ENCODE results near the gene TNNT2.

The TNNT2 gene

GRCh38 chr1:201377611-201378092, at the start of gene TNNT2:
Gene TNNT2, minus strand, starts transcription at chr1:201377680. Its CDS starts 4,426 bp downstream, at chr1:201373254.
- no peak for DNase-seq

DNA sequence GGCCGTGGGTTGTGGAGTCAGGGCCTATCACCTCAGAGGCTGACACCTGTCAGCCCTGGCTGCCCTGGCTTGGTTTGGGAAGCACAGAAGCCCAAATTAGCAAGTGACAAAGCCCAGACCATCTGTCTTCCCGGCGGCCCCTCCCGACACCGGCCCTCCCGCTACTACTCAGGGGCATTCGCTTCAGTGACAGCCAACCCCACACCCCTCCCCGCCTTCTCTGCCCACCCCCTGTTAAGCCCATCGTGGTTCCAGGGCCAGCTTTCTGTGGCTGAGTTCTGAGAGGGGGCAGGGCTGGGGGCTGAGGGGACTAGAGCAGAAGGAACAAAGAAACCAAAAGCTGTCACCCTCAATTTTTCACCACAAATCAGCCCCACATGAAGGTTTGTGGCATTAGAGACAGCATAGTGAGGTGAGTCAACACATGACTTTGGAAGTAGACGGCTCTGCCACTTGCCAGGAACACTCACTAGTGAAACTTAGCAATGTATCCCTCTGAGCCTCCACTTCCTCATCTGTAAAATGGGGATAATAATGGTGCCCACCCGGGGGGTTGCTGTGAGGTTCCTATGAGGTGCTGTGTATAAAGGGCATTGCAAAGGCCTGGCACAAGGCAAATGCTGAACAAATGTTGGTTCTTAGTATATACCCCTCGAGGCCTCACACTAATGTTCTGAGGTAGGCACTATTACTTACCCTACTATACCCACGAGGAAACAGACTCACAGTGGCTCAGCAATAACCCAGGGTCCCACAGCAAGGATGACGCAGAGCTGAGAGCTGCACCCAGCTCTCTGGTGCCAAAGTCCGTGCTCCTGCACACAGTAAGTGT, 49.2 kb upstream of the TNNT2 start:
- no peak for DNase-seq

DNA sequence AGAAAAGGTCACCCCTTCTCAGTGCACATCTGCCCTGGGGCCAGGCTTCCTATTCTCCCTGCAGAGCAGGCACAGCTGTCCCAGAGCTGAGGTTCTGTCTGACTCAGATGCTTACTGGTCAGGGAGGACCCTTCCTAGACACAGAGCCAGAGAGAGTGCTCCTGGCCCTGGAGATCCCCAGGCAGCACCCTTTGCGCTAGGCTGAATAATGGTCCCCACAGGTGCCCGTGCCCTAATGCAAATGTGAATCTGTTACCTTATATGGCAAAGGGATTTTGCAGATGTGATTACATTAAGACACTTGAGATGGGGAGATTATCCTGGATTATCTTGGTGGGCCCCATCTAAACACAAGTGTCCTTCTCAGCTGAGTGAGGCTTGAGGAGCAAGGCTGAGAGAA, 46.7 kb upstream of the TNNT2 start:
- DNase-seq, result no peak

GRCh38 chr1:201423655-201424054, 46.2 kb upstream of the TNNT2 start:
- DNase-seq, result no peak

- DNase-seq, result no peak
Observed at GRCh38 chr1:201422436-201423030, 45.1 kb upstream of the TNNT2 start.

DNA sequence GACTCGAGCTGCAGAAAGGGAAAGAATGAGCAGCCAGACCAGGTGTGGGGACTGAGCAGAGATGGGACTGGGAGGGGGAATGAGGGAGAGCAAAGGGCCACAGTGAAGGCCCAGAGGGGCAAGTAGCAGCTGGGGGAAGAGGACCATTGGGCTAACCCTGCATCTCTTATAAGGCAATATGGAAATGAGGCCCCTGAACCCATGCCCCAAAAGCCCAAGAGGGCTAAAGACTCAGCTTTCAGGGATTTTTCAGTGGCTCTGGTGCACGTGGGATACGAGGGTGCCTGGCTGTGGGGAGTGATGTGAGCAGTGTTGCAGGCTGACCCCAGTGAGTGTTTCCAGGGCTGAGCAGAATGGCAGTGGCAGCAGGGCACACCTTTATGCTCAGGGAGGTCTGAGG, 44.5 kb upstream of the TNNT2 start:
- DNase-seq, result no peak

GRCh38 chr1:201421041-201421440, 43.6 kb upstream of the TNNT2 start:
- DNase-seq, result no peak

DNA sequence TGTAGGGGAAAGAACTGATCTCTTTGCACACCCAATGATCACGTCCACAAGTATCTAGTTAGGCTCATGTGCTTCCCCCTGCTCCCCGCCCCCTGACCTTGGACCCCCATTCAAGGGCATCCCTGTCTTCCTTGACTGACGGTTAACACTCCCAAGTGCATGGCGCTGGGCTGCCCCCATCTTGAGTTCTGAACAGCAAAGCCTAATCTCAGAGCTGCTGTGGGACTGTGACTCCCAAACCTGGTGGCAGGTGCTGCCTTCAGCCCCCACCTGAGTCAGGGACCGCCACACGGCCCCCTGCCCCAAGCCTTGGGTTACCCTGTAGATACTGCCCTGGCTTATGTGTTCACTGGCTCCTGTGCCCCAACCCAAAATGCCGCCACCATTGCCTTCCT, 43.1 kb upstream of the TNNT2 start:
- DNase-seq, result no peak

DNA sequence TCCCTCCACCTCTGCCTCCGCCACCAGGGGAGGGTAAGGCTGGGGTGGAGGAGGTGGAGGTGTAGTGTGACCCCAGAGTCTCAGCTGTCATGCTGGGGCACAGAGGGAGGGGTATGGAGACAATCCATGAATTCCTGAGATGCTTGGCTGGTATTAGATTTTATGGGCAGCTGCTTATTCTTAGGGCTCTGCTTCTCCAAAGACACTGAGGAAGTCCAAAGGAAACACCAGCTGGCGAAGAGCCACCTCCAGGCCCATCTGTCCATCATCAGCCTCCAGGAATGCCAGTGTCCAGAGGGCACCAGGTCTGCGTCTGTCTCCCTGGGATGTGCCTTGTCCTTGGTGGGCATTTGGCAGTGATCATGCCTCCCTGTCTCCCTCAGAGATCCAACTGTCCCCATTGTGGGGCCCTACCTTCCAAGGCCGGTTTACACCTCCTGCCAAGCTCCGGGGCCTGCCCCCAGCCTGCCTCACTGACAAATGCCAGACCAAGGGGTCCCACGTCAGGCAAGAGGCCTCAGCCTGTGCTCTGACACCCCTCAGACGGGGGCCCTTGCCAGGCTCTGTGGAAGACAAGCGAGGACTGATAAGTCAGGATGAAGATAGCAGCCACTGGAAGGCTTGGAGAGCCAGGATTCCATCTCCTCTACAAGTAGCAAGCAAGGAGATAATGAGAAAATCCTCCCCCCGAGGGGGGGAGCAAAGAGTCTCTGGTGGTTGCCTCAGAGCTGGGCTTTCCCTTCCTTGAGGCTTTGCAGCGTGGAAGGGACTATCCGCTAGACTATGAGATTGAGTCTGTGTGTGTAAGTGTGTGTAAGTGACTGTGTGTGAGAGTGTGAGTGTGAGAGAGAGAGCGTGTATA, 42.5 kb upstream of the TNNT2 start:
- no peak for DNase-seq

- DNase-seq, result no peak
Observed at GRCh38 chr1:201419256-201419655, 41.8 kb upstream of the TNNT2 start.

DNA sequence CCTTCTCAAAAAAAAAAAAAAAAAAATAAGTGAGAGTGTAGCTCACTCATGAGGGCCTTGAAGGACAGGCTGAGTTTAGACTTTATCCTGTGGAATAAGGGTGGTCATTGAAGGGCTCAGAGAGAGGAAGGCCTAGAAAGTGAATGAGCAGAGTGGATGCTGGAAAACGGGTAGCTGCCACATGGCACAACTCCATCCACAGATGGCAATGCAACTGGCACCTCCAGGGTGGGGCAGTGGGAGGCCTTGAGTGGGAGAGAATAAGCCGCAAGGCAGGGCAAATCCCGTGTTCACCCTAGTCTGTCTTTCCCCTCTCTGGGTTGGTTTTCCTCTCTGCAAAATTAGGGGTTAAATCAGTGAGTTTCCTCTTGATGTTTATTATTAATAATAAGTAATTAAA, 41.0 kb upstream of the TNNT2 start:
- DNase-seq, result no peak

- DNase-seq, result no peak
Observed at GRCh38 chr1:201414051-201414738, 36.7 kb upstream of the TNNT2 start.

DNA sequence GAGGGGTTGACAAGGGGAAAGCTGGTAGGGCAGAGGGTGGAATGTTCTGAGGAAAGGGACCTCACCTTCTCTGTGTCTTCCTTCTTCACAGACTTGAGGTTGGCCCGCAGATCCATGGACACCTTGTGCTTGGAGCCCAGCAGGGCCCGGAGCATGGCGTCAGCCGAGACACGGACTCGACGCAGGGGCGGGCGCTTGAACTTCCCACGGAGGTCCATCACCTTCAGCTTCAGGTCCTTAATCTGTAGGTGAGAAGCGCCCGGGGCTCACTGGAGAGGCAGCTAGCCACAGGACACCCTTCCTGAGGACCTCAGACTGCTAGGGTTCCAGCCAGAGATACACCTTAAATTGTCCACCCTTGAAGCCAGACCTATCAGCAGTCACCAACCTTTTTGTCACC, 33.8 kb upstream of the TNNT2 start:
- DNase-seq, result no peak

GRCh38 chr1:201409440-201409839, 32.0 kb upstream of the TNNT2 start:
- DNase-seq, result no peak

DNA sequence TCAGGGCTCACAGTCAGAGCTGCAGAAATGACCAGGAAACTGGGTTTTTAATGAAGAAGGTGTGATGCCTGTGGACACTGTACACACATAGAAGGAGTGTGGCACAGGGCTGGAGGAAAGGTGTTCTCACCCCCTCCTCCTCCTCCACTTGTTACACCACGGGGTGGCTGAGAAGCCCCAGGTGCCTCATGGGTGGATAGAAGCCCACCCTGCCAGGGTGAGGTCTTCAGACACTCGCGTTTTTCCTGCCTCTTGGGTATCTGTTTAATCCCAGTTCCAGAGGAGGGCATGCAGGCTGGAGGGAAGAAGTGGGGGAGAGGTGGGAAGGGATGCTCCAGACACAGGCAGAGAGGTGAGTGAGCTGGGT, 31.3 kb upstream of the TNNT2 start:
- DNase-seq, result no peak

- peak; percentile 85 for DNase-seq
Observed at GRCh38 chr1:201408176-201408833, 30.8 kb upstream of the TNNT2 start.

GRCh38 chr1:201406831-201407406, 29.4 kb upstream of the TNNT2 start:
- DNase-seq, result no peak

- no peak for DNase-seq
Observed at GRCh38 chr1:201405484-201405831, 28.0 kb upstream of the TNNT2 start.

DNA sequence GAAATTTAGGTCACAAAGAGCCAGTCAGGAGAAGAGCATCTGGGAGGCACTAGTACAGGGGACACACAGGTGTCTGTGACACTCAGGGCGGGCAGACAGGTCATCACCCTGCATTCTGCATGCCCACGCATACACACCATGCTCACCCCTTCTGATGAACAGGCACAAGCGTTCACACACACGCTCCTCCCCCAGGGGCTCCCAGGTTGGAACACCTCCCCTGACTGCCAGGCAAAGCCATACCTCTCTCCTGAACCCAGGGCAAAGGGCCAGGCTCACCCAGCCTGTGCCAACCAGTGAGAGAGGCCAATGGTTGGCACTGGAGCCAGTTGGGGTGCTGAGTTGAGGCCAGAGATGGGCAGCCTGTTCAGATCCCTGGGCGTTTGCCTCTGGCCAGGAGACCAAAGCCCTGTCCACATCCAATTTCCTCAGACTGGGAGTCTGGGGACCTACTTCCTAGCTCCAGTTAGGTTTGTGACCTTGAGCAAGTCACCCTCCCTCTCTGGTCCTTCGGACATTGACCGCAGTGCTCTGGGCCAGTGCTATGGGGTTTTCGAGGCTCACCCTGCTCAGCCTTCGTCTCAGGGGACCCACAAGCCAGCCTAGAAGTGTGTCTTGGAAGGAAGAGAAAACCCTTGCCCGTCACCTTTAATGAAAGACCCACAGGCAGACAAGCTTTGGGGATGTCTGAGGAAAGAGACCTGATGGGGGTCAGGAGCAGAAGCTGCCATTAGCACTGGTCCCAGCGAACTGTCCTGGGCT, 27.4 kb upstream of the TNNT2 start:
- DNase-seq, result no peak

DNA sequence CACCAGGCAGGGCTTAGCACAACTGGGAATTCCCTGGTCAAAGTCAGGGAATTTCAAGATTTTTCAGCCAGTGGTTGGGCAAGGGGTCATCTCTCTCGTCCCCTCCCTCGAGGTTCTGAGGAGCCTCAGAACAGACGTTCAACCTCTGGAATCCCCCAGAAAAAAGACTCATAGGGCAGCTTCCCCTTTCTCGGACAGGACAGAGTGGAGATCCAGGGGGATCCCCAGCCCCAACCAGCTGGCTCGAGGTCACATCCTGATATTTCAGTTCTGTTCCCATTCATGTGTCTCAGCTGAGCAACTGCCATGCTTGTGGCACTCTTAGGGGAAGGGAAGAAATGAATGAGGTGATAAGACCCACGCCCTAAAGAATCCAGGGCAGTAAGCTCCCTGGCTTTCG, 26.6 kb upstream of the TNNT2 start:
- no peak for DNase-seq

GRCh38 chr1:201403359-201403758, 25.9 kb upstream of the TNNT2 start:
- DNase-seq, result no peak

Measured in stimulated activated CD4-positive, alpha-beta T cell treated with anti-CD3 and anti-CD28 coated beads, Interleukin-15, amount 100 ng/mL, for 24 hours (primary cell).